Natural killer cell (primary cell): ENCODE results near the gene CMSS1. TPM values are rescaled to one million over a fixed set of nuclear protein-coding genes. Genes with fewer than 3 reads are reported as not detected.

Experiments
- ATAC-seq, 3 donors: fragments of 150-1000 bp in 2 of 3; fragments of 200-7000 bp in 1 of 3; cut with Tn5 transposase; 1 replicate in 1 of 3; 2 replicates in 2 of 3; pipeline ENCODE4 v1.10.0; 2021; ENCODE audit warnings: mild to moderate bottlenecking in 2 of 3, moderate library complexity in 2 of 3
- DNase-seq, 2 donors: peaks; one replicate each; pipeline versions ENCODE4 v3.0.0 to v3.0.0-alpha.2; 2013 to 2021; ENCODE audit warnings: mixed read lengths in 1 of 2
- H3K27ac ChIP-seq: one replicate; pipeline ENCODE4 v1.5.1; 2013; ENCODE audit warnings: mild to moderate bottlenecking, low read length
- H3K27me3 ChIP-seq: one replicate; pipeline ENCODE4 v1.6.1; 2013; ENCODE audit warnings: low read length; ENCODE audit not compliant: control insufficient read depth, insufficient read depth
- H3K36me3 ChIP-seq: one replicate; pipeline ENCODE4 v1.6.1; 2013; ENCODE audit warnings: low read length; ENCODE audit not compliant: control insufficient read depth, insufficient read depth
- H3K4me1 ChIP-seq: one replicate; pipeline ENCODE4 v1.6.1; 2013; ENCODE audit warnings: low read length; ENCODE audit not compliant: control insufficient read depth, insufficient read depth
- H3K4me3 ChIP-seq: one replicate; pipeline ENCODE4 v1.5.1; 2013; ENCODE audit warnings: low read length
- H3K9me3 ChIP-seq: one replicate; pipeline ENCODE4 v1.6.1; 2013; ENCODE audit warnings: low read length; ENCODE audit not compliant: control insufficient read depth, insufficient read depth
- H3K27ac Mint-ChIP-seq, 2 donors: one replicate each; pipeline ENCODE4 v1.8.0; 2022; ENCODE audit warnings: mild to moderate bottlenecking in 2 of 2, mixed read lengths in 2 of 2, moderate library complexity in 1 of 2
- H3K27me3 Mint-ChIP-seq, 2 donors: one replicate each; pipeline ENCODE4 v1.8.0; 2022; ENCODE audit warnings: low read depth in 2 of 2, mixed read lengths in 2 of 2
- H3K36me3 Mint-ChIP-seq: one replicate; pipeline ENCODE4 v1.8.0; 2022; ENCODE audit warnings: mixed read lengths
- H3K4me1 Mint-ChIP-seq, 2 donors: one replicate each; pipeline ENCODE4 v1.8.0; 2022; ENCODE audit warnings: mixed read lengths in 2 of 2
- H3K4me3 Mint-ChIP-seq: one replicate; pipeline ENCODE4 v1.8.0; 2022; ENCODE audit warnings: mild to moderate bottlenecking, moderate library complexity, mixed read lengths
- H3K9me3 Mint-ChIP-seq, 2 donors: one replicate each; pipeline ENCODE4 v1.8.0; 2022; ENCODE audit warnings: mixed read lengths in 2 of 2
- WGBS: methylation state at CpG from one replicate; pipeline ENCODE4 v1.1.7; 2013; ENCODE audit warnings: missing lambda C conversion rate; ENCODE audit not compliant: insufficient coverage; 5-methylcytosine and 5-hydroxymethylcytosine counted together
- intact Hi-C: fragments of 100-400 bp; cut with micrococcal nuclease; formaldehyde crosslinking; loops from one replicate; pipeline ENCODE4 v1.14.2; 2022
- total RNA-seq, 4 donors: library from RNA; stranded (reverse); fragments of 120-200 nt in 1 of 4; gene quantifications; one replicate each; pipeline versions ENCODE4 v1.2.3 to v1.2.4, GENCODE V29; 2013 to 2022
- TF ChIP-seq, protein P1 (sequence below): fragments of 200-600 bp; IDR thresholded peaks from one replicate; pipeline ENCODE4 v1.8.0; 2022; ENCODE audit warnings: antibody characterized with exemption

Gene CMSS1
- total RNA-seq, 3 donors from 2014 or later (not counting 1 experiment from before 2014, with no cell fraction given) = 7.8 to 12.7 (median 9.2) TPM

- H3K27ac ChIP-seq = no peak overlapping the region
- no peak for ATAC-seq
Measured at GRCh38 chr3:99971761-99972160, 154.1 kb downstream of the CMSS1 start.

DNA sequence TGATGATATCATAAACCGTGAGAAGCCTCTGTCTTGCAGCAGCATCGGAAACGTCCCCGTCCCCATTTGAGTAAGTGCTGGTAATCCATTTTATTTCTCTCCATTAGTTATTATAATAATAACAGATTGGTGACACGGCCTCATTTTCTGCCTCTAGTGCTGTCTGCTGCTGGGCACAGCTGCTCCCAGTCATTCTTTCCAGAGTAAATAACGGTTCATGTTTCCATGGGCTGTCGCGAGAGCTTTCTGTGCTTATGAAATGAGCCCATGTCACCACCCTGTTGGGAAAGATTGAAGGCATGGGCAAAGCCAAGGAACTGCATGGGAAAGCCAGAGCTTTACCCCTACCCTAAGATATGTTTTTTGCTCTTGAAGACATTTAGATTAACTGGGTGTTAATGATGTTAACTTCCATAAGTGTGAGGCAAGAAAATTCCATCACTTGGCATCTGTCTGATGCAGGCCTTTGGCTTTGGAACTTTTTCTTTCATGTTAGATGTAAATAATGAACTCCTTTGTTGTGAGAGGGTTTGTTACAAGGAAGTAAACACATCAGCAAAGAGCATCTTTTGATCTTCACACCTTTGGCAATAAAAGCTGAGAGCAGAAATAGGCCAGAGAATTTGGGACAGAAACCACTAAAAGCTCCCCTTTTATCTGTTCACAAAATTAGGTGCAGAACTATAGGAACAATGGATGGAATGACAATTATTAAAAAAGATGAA lies 154.9 kb downstream of the CMSS1 start:
- H3K27me3 Mint-ChIP-seq = no peaks in the 10 kb centered on the region
- H3K4me3 Mint-ChIP-seq = no peak overlapping the region
- H3K27me3 ChIP-seq = no peaks in the 10 kb centered on the region
- ATAC-seq (no peak), DNase-seq (no peak)
- no peaks in the 10 kb centered on the region for H3K36me3 ChIP-seq
- no peaks in the 10 kb centered on the region for H3K4me1 ChIP-seq
- H3K27ac Mint-ChIP-seq = no peak overlapping the region
- peaks cover 14 to 24% of the 10 kb centered on the region in 2 donors for H3K4me1 Mint-ChIP-seq
- TF ChIP-seq, protein P1, sequence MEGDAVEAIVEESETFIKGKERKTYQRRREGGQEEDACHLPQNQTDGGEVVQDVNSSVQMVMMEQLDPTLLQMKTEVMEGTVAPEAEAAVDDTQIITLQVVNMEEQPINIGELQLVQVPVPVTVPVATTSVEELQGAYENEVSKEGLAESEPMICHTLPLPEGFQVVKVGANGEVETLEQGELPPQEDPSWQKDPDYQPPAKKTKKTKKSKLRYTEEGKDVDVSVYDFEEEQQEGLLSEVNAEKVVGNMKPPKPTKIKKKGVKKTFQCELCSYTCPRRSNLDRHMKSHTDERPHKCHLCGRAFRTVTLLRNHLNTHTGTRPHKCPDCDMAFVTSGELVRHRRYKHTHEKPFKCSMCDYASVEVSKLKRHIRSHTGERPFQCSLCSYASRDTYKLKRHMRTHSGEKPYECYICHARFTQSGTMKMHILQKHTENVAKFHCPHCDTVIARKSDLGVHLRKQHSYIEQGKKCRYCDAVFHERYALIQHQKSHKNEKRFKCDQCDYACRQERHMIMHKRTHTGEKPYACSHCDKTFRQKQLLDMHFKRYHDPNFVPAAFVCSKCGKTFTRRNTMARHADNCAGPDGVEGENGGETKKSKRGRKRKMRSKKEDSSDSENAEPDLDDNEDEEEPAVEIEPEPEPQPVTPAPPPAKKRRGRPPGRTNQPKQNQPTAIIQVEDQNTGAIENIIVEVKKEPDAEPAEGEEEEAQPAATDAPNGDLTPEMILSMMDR = no peak
- H3K9me3 ChIP-seq = no peaks in the 10 kb centered on the region
- WGBS = 93% methylated on average over 8 of the region's 8 CpGs
- no peaks in the 10 kb centered on the region for H3K36me3 Mint-ChIP-seq
- intact Hi-C loops = no loop called here
- no peak overlapping the region for H3K4me3 ChIP-seq
- no peak overlapping the region for H3K27ac ChIP-seq
- no peaks in the 10 kb centered on the region for H3K9me3 Mint-ChIP-seq

More at GRCh38 chr3:99971761-99972160, 154.1 kb downstream of the CMSS1 start:
- H3K9me3 Mint-ChIP-seq = no peaks in the 10 kb centered on the region
- DNase-seq = no peak
- intact Hi-C loops = no loop called here
- no peak overlapping the region for H3K27ac Mint-ChIP-seq
- Histone ChIP-seq H3K9me3 (no peaks in the 10 kb centered on the region), H3K4me3 (no peak overlapping the region), H3K4me1 (no peaks in the 10 kb centered on the region), H3K27me3 (no peaks in the 10 kb centered on the region), H3K36me3 (no peaks in the 10 kb centered on the region)
- H3K4me3 Mint-ChIP-seq = no peak overlapping the region
- H3K27me3 Mint-ChIP-seq = no peaks in the 10 kb centered on the region
- TF ChIP-seq, protein P1 = no peak
- peaks cover 14 to 19% of the 10 kb centered on the region in 2 donors for H3K4me1 Mint-ChIP-seq
- no peaks in the 10 kb centered on the region for H3K36me3 Mint-ChIP-seq
- 100% methylated on average over 1 of the region's 3 CpGs for WGBS

GRCh38 chr3:99974989-99975388 lies 157.3 kb downstream of the CMSS1 start:
- TF ChIP-seq, protein P1 = no peak
- ATAC-seq (no peak), DNase-seq (no peak)
- no peaks in the 10 kb centered on the region for H3K36me3 ChIP-seq
- H3K4me1 ChIP-seq = no peaks in the 10 kb centered on the region
- no peaks in the 10 kb centered on the region for H3K27me3 ChIP-seq
- H3K27me3 Mint-ChIP-seq = no peaks in the 10 kb centered on the region
- H3K9me3 ChIP-seq = no peaks in the 10 kb centered on the region
- H3K27ac ChIP-seq = no peak overlapping the region
- 94% methylated on average over 2 of the region's 2 CpGs for WGBS
- no peak overlapping the region for H3K27ac Mint-ChIP-seq
- no peaks in the 10 kb centered on the region for H3K9me3 Mint-ChIP-seq
- no peak overlapping the region for H3K4me3 Mint-ChIP-seq
- intact Hi-C loops = no loop called here
- H3K4me1 Mint-ChIP-seq = peaks cover 7 to 15% of the 10 kb centered on the region in 2 donors
- H3K4me3 ChIP-seq = no peak overlapping the region
- H3K36me3 Mint-ChIP-seq = no peaks in the 10 kb centered on the region

DNA sequence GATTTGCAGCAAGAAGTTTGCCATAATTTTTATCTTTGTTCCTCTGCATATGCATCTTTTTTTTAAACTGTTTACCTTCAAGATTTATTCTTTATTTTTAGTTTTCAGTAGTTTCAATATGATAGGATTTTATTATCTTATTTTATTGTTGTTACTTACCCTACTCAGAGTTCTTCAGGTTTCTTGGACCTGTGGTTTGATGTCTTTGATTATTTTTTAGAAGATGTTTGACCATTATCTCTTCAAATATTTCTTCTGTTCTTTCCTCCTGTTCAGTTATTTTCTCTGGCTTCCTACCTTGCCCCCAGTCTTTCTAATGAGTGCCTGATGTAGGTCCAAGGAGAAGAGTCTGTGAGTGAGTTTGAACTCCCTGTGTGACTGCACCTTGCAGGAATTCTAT lies 158.9 kb downstream of the CMSS1 start:
- TF ChIP-seq, protein P1 = no peak
- Mint-ChIP-seq H3K36me3 (no peaks in the 10 kb centered on the region), H3K4me3 (no peak overlapping the region), H3K4me1 (peaks cover 0 to 6% of the 10 kb centered on the region in 2 donors), H3K27ac (no peak overlapping the region), H3K27me3 (no peaks in the 10 kb centered on the region), H3K9me3 (no peaks in the 10 kb centered on the region)
- no peak overlapping the region for H3K27ac ChIP-seq
- H3K36me3 ChIP-seq = no peaks in the 10 kb centered on the region
- H3K4me1 ChIP-seq = no peaks in the 10 kb centered on the region
- no peak for DNase-seq
- ATAC-seq = no peak
- H3K4me3 ChIP-seq = no peak overlapping the region
- H3K27me3 ChIP-seq = no peaks in the 10 kb centered on the region
- intact Hi-C loops = no loop called here
- H3K9me3 ChIP-seq = no peaks in the 10 kb centered on the region
